GM12873 (cell line): ENCODE measurements around the gene PACSIN3.

Experiments used
- CTCF ChIP-seq: IDR thresholded peaks from 2 replicates; pipeline ENCODE4 v1.5.1; 2012; ENCODE audit warnings: low read depth, mild to moderate bottlenecking, moderate library complexity, low read length, control low read depth; ENCODE audit not compliant: insufficient read depth; ENCODE audit errors: missing control alignments

PACSIN3 gene

GRCh38 chr11:47181271-47181670 lies 5.0 kb downstream of the PACSIN3 start:
- no peak for TF ChIP-seq CTCF

GRCh38 chr11:47180006-47180787 lies 6.0 kb downstream of the PACSIN3 start:
- no peak for TF ChIP-seq CTCF

GRCh38 chr11:47179655-47179991 lies 6.6 kb downstream of the PACSIN3 start:
- TF ChIP-seq CTCF = peak; percentile 87

GRCh38 chr11:47178737-47179654 lies 7.2 kb downstream of the PACSIN3 start:
- TF ChIP-seq CTCF = no peak

- TF ChIP-seq CTCF = no peak
Measured at GRCh38 chr11:47178316-47178715, 7.9 kb downstream of the PACSIN3 start.

GRCh38 chr11:47177846-47178245 lies 8.4 kb downstream of the PACSIN3 start:
- TF ChIP-seq CTCF = no peak

- TF ChIP-seq CTCF = peak; percentile 77
Measured at GRCh38 chr11:47177229-47177845, 8.9 kb downstream of the PACSIN3 start.
